Stimulated activated naive CD8-positive, alpha-beta T cell treated with anti-CD3 and anti-CD28 coated beads, Interleukin-15, amount 100 ng/mL, for 72 hours (primary cell): Measurements from ENCODE around the gene TNRC6B.

ENCODE experiments used
- ATAC-seq: fragments of 150-1000 bp; cut with Tn5 transposase; 2 replicates; pipeline ENCODE4 v1.10.0; 2021; ENCODE audit warnings: mild to moderate bottlenecking, moderate library complexity
- DNase-seq, 2 donors: peaks; one replicate each; pipeline ENCODE4 v3.0.0; 2021 to 2022
- H3K27ac Mint-ChIP-seq, 2 donors: one replicate each; pipeline ENCODE4 v1.8.0; 2022; ENCODE audit warnings: mild to moderate bottlenecking in 2 of 2, mixed read lengths in 2 of 2, moderate library complexity in 2 of 2
- H3K27me3 Mint-ChIP-seq: one replicate; pipeline ENCODE4 v1.8.0; 2022; ENCODE audit warnings: mixed read lengths
- H3K4me1 Mint-ChIP-seq: one replicate; pipeline ENCODE4 v1.8.0; 2022; ENCODE audit warnings: mild to moderate bottlenecking, mixed read lengths
- H3K4me3 Mint-ChIP-seq, 2 donors: one replicate each; pipeline ENCODE4 v1.8.0; 2022; ENCODE audit warnings: mild to moderate bottlenecking in 2 of 2, mixed read lengths in 2 of 2, moderate library complexity in 1 of 2
- H3K9me3 Mint-ChIP-seq, 2 donors: one replicate each; pipeline ENCODE4 v1.8.0; 2022; ENCODE audit warnings: mixed read lengths in 2 of 2

The TNRC6B gene

DNA sequence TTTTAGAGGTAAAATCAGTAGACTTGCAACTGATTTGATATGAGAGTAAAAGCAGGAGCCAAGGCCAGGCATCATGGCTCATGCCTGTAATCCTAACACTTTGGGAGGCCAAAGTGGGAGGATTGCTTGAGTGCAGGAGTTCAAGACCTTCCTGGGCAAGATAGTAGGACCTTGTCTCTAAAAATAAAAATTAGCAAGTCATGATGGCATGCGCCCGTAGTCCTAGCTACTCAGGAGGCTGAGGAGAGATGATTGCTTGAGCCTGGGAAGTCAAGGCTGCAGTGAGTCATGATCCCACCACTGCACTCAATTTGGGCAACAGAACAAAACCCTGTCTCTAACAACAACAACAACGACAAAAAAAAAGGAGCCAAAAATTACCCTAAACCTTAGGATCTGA lies 206.2 kb downstream of the TNRC6B start:
- H3K27ac Mint-ChIP-seq = peak overlapping the region in 1 of 2 donors; percentile 9
- ATAC-seq = no peak
- no peaks in the 10 kb centered on the region for H3K27me3 Mint-ChIP-seq
- no peak overlapping the region for H3K4me3 Mint-ChIP-seq
- DNase-seq = no peak
- H3K9me3 Mint-ChIP-seq = no peaks in the 10 kb centered on the region
- H3K4me1 Mint-ChIP-seq = peaks cover 54% of the 10 kb centered on the region

GRCh38 chr22:40385036-40385782 lies 207.5 kb downstream of the TNRC6B start:
- Mint-ChIP-seq H3K27me3 (no peaks in the 10 kb centered on the region), H3K4me1 (peaks cover 54% of the 10 kb centered on the region), H3K4me3 (peak overlapping the region; percentile 77 to 80), H3K27ac (peak overlapping the region; percentile 82 to 91), H3K9me3 (no peaks in the 10 kb centered on the region)
- peak; percentile 92 for ATAC-seq
- DNase-seq = no peak
